ENCODE results near the gene NETO1. TPM values are rescaled to one million over a fixed set of nuclear protein-coding genes. Genes with fewer than 3 reads are reported as not detected.

NETO1 gene
- total RNA-seq, result 0.19 and 0.47 TPM in 2 replicates

GRCh38 chr18:72867746-72868584 lies at the start of gene NETO1:
NETO1 (minus strand) TSS chr18:72867987; CDS start chr18:72867291, 696 bp downstream.

All from hair follicular keratinocyte (primary cell).